ENCODE results near the gene GRIK2.

- no peak for TF ChIP-seq MAX (IDR thresholded peaks at IDR 0.05; ENCODE audit: insufficient read depth, insufficient read length)
- no peak for TF ChIP-seq POLR2AphosphoS5 (IDR thresholded peaks at IDR 0.05; ENCODE audit: insufficient read depth, low read depth, low read length)
- TF ChIP-seq CTCF (IDR thresholded peaks at IDR 0.05; ENCODE audit: extremely low read depth in 1 of 2, insufficient read depth in 1 of 2, low read depth in 1 of 2, low read length in 2 of 2) = no peak
- no peak for TF ChIP-seq POLR2A (IDR thresholded peaks at IDR 0.05; ENCODE audit: low read depth, low read length)
Measured at GRCh38 chr6:101462576-101462975, 69.1 kb downstream of the GRIK2 start.

All from endothelial cell of umbilical vein (primary cell).